IPS-18a (cell line): ENCODE results near the gene NUBP2.

Experiments used
- H3K27ac ChIP-seq: one replicate; pipeline ENCODE4 v1.5.1; 2013; ENCODE audit warnings: low read length
- H3K27me3 ChIP-seq: one replicate; pipeline ENCODE4 v1.6.1; 2013; ENCODE audit warnings: mild to moderate bottlenecking, low read length; ENCODE audit not compliant: control insufficient read depth, insufficient read depth
- H3K36me3 ChIP-seq: one replicate; pipeline ENCODE4 v1.6.1; 2013; ENCODE audit warnings: low read depth, low read length; ENCODE audit not compliant: control insufficient read depth
- H3K4me1 ChIP-seq: one replicate; pipeline ENCODE4 v1.6.1; 2013; ENCODE audit warnings: low read depth, low read length; ENCODE audit not compliant: control insufficient read depth
- H3K4me3 ChIP-seq: one replicate; pipeline ENCODE4 v1.5.1; 2013; ENCODE audit warnings: low read length
- H3K9ac ChIP-seq: one replicate; pipeline ENCODE4 v1.6.1; 2013; ENCODE audit warnings: mild to moderate bottlenecking, low read length, moderate library complexity
- H3K9me3 ChIP-seq: one replicate; pipeline ENCODE4 v1.6.1; 2013; ENCODE audit warnings: low read depth, low read length; ENCODE audit not compliant: control insufficient read depth

NUBP2 gene

DNA sequence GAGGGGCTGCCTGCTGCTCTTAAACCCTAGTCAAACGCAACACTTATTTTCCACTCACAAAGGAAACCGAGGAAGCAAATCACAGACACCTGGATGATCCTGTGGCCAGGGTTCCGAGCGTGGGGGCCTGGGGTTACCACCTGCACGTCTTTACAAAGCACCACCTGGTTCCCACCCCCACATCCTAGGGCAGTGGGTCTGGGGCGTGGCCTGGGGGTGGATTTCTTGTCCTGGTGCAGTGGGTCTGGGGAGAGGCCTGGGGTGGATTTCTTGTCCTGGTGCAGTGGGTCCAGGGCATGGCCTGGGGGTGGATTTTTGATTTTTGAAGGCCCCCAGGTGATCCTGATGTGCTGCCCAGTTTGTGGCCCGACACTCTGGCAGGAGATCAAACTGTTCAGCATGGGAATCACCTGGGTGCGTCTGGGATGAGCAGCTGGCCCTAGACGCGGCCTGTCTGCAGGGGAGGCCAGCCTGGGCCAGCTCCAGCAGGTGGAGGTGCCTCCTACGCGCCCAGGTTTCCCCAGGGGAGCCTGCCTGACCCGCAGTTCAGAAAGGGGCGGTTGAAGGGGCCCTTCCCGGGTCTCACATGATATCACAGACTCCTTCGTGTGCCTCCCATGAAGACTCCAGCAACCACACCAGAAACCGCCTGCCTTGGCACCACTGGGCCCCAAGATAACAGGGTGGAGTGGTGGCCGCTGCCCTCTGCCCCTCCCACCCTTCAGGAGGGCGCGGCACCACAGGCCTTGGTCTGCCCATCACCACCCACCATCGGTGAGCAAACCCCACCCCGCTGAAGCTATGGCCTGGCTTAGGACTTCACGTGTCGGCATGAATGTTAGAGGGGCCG is 37.6 kb downstream of the NUBP2 start:
- Histone ChIP-seq H3K4me1 (no peaks in the 10 kb centered on the region), H3K27ac (no peak overlapping the region), H3K36me3 (no peaks in the 10 kb centered on the region), H3K9me3 (no peaks in the 10 kb centered on the region), H3K27me3 (no peaks in the 10 kb centered on the region), H3K9ac (no peak overlapping the region), H3K4me3 (no peak overlapping the region)

- H3K36me3 ChIP-seq: no peaks in the 10 kb centered on the region
- no peak overlapping the region for H3K27ac ChIP-seq
- H3K27me3 ChIP-seq: no peaks in the 10 kb centered on the region
- no peak overlapping the region for H3K4me3 ChIP-seq
- H3K4me1 ChIP-seq: no peaks in the 10 kb centered on the region
- H3K9me3 ChIP-seq: no peaks in the 10 kb centered on the region
- H3K9ac ChIP-seq: no peak overlapping the region
Observed at GRCh38 chr16:1820946-1821290, 38.2 kb downstream of the NUBP2 start.

GRCh38 chr16:1821861-1822611 is 39.3 kb downstream of the NUBP2 start:
- H3K9ac ChIP-seq: no peak overlapping the region
- no peak overlapping the region for H3K27ac ChIP-seq
- H3K27me3 ChIP-seq: no peaks in the 10 kb centered on the region
- no peaks in the 10 kb centered on the region for H3K4me1 ChIP-seq
- H3K4me3 ChIP-seq: no peak overlapping the region
- no peaks in the 10 kb centered on the region for H3K9me3 ChIP-seq
- H3K36me3 ChIP-seq: no peaks in the 10 kb centered on the region

- no peaks in the 10 kb centered on the region for H3K27me3 ChIP-seq
- H3K4me3 ChIP-seq: no peak overlapping the region
- no peaks in the 10 kb centered on the region for H3K4me1 ChIP-seq
- no peak overlapping the region for H3K9ac ChIP-seq
- no peaks in the 10 kb centered on the region for H3K36me3 ChIP-seq
- no peaks in the 10 kb centered on the region for H3K9me3 ChIP-seq
- H3K27ac ChIP-seq: no peak overlapping the region
Observed at GRCh38 chr16:1822801-1823200, 40.0 kb downstream of the NUBP2 start.

- no peaks in the 10 kb centered on the region for H3K4me1 ChIP-seq
- no peak overlapping the region for H3K27ac ChIP-seq
- H3K9ac ChIP-seq: no peak overlapping the region
- H3K36me3 ChIP-seq: no peaks in the 10 kb centered on the region
- H3K4me3 ChIP-seq: no peak overlapping the region
- H3K27me3 ChIP-seq: no peaks in the 10 kb centered on the region
- no peaks in the 10 kb centered on the region for H3K9me3 ChIP-seq
Observed at GRCh38 chr16:1823821-1824220, 41.1 kb downstream of the NUBP2 start.

DNA sequence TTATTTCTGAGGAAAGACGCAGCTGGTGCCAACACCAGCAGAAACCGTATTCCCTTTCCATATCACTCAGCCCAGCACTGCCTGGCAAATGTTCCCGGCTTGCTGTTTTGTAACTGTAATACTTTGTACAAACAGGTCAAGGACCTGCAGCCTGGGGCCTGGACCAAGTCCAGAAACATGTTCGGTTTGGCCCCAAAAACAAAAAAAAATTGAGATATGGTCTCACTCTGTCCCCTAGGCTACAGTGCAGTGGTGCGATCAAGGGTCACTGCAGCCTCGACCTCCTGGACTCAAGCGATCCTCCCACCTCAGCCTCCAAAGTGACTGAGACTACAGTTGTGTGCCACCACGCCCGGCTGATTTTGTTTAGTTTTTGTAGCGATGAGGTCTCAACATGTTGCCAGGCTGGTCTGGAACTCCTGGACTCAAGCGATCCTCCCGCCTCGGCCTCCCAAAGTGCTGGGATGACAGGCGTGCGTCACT is 42.7 kb downstream of the NUBP2 start:
- Histone ChIP-seq H3K9ac (no peak overlapping the region), H3K9me3 (no peaks in the 10 kb centered on the region), H3K4me3 (peak overlapping the region; percentile 53), H3K4me1 (no peaks in the 10 kb centered on the region), H3K27me3 (no peaks in the 10 kb centered on the region), H3K36me3 (no peaks in the 10 kb centered on the region), H3K27ac (no peak overlapping the region)

DNA sequence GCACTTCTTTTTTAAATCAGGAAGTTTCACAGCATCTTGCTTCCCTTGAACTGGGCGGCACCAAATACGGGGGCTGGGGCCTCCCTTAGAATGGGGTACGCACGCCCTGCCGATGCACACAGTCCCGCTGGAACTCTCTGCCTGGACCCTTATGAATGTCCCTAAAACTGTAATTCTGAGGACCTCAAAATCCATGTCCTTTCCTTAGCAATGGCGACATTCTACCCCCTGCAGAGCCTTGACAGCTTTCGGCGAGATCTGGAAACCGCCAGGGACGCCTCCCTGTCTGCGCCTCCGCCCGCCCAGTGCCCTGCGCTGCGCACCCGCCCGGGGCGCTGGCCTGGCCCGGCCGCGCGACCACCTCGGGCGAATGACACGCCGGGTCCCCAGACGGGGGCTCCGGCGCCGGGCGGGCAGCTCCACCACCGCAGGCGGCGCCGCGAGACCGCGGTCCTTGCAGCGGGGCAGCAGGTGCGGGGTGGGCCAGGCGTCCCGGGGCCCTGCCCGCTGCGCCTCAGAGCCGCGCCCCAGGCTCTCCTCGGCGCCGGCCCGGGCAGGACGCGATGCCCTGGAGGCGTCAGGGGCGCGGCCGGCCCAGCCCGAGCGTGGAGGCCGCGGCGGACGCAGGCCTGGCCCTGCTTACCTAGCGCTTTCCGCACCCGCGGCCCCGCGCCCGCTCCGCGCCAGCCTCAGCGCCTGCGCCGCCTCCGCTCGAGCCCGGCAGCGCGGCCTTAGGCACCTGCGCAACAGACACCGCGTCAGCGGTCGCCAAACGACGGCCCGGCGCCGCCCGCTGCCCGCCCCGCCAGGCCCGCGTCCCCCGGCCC is 43.3 kb downstream of the NUBP2 start:
- H3K27me3 ChIP-seq: no peaks in the 10 kb centered on the region
- H3K27ac ChIP-seq: no peak overlapping the region
- peak overlapping the region; percentile 53 for H3K4me3 ChIP-seq
- H3K9me3 ChIP-seq: no peaks in the 10 kb centered on the region
- H3K4me1 ChIP-seq: no peaks in the 10 kb centered on the region
- H3K9ac ChIP-seq: no peak overlapping the region
- H3K36me3 ChIP-seq: no peaks in the 10 kb centered on the region

DNA sequence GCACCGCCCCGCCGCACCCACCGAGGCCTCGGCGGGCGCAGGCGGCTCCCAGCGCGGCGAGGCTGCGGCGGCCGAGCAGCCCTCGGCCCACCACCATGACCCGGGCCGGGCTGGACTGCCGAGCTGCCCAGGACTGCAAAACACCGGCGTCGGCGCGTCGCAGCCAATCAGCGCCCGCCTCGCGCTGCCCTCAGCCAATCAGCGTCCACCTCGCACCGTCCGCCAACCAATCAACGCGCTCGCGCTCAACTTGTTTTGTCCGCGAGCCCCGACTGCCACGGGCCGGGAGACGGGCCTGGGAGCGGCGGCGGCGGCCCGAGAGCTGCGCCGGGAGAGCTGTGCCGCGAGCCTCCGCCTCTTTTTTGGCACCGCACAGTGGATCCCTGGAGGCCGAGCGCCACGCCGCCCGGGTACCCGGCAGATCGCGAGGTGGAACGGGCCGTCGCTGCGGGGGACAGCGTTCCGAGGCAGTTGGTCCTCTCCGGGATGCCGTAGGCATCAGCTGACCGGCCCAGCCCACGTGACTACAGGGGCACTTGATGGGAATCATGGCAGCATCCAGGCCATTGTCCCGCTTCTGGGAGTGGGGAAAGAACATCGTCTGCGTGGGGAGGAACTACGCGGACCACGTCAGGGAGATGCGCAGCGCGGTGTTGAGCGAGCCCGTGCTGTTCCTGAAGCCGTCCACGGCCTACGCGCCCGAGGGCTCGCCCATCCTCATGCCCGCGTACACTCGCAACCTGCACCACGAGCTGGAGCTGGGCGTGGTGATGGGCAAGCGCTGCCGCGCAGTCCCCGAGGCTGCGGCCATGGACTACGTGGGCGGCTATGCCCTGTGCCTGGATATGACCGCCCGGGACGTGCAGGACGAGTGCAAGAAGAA is 44.2 kb downstream of the NUBP2 start, which contains the start of the genes FAHD1 and HAGH:
FAHD1 (plus strand) TSS at position 516 of the 883 bp plus-strand sequence; CDS start at position 549, 33 bp downstream.
HAGH (minus strand) TSS at position 135 of the 883 bp plus-strand sequence; CDS start at position 97, 38 bp downstream.
- no peaks in the 10 kb centered on the region for H3K4me1 ChIP-seq
- H3K36me3 ChIP-seq: no peaks in the 10 kb centered on the region
- H3K27ac ChIP-seq: no peak within 1 kb of the TSS
- H3K9me3 ChIP-seq: no peaks in the 10 kb centered on the region
- H3K27me3 ChIP-seq: no peaks in the 10 kb centered on the region
- peak within 1 kb of the TSS; percentile 98 for H3K4me3 ChIP-seq
- H3K9ac ChIP-seq: peak within 1 kb of the TSS; percentile 75

- H3K27ac ChIP-seq: no peak overlapping the region
- no peaks in the 10 kb centered on the region for H3K4me1 ChIP-seq
- no peak overlapping the region for H3K9ac ChIP-seq
- H3K9me3 ChIP-seq: no peaks in the 10 kb centered on the region
- H3K27me3 ChIP-seq: no peaks in the 10 kb centered on the region
- H3K36me3 ChIP-seq: no peaks in the 10 kb centered on the region
- H3K4me3 ChIP-seq: peak overlapping the region; percentile 98
Observed at GRCh38 chr16:1828645-1829410, 46.1 kb downstream of the NUBP2 start.

DNA sequence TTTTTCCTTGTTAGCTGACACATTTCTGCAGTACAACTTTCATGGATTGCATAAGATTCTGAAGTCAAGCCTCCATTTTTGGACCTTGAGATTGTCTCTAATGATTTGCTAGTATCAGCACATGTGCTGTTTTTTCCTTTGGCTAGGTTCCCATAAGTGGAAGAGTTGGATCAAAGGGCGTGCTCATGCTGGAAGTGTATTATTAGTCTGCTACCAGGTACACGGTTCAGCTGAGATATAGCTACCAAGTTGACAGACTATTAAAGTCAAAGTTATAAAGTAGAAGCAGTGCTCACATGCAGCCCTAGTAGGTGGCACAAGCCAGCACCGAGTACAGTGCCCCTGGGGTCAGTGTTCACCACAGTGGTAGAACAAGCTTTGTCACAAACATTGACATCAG is 47.5 kb downstream of the NUBP2 start:
- H3K4me3 ChIP-seq: no peak overlapping the region
- H3K4me1 ChIP-seq: no peaks in the 10 kb centered on the region
- H3K36me3 ChIP-seq: no peaks in the 10 kb centered on the region
- no peaks in the 10 kb centered on the region for H3K27me3 ChIP-seq
- no peaks in the 10 kb centered on the region for H3K9me3 ChIP-seq
- H3K27ac ChIP-seq: no peak overlapping the region
- H3K9ac ChIP-seq: no peak overlapping the region
